Gastroesophageal sphincter (tissue), 3 donors: Measurements from ENCODE around the gene GABRG3.

ENCODE experiments used
- CTCF ChIP-seq, 4 experiments: fragments of 200-600 bp in 2 of 4; fragments of 450-650 bp in 2 of 4; sonication (generic) in 1 of 4; IDR thresholded peaks; one replicate each; pipeline ENCODE4 v1.5.1; 2017 to 2019; ENCODE audit warnings: antibody characterized with exemption in 4 of 4, mild to moderate bottlenecking in 2 of 4, moderate library complexity in 2 of 4
- EP300 ChIP-seq: sonication (generic); formaldehyde crosslinking; IDR thresholded peaks from one replicate; pipeline ENCODE4 v1.6.1; 2017; ENCODE audit warnings: antibody characterized with exemption, mild to moderate bottlenecking
- POLR2A ChIP-seq, 2 donors: fragments of 450-650 bp; IDR thresholded peaks; one replicate each; pipeline ENCODE4 v1.6.1; 2017; ENCODE audit warnings: antibody characterized with exemption in 2 of 2, mild to moderate bottlenecking in 2 of 2, moderate library complexity in 1 of 2

- TF ChIP-seq POLR2A (IDR thresholded peaks at IDR 0.05) (no peak), CTCF (IDR thresholded peaks at IDR 0.05) (no peak), EP300 (no peak)
These were observed 35.7 kb upstream of the GABRG3 start for GRCh38 chr15:26935322-26935721.
